Ramos (cell line): ENCODE measurements around the gene MALAT1.
"Not testable (repeated sequence)": the region's sequence is repeated elsewhere in the genome, so short reads cannot be mapped to it uniquely, and the experiment has no call there.

Experiments
- in situ Hi-C: fragments of 300-500 bp; cut with MboI; formaldehyde crosslinking; loops from one replicate; pipeline ENCODE4 v1.14.3; 2022; ENCODE audit warnings: low sequenced_read_pairs; ENCODE audit not compliant: unreplicated experiment

Gene MALAT1

DNA sequence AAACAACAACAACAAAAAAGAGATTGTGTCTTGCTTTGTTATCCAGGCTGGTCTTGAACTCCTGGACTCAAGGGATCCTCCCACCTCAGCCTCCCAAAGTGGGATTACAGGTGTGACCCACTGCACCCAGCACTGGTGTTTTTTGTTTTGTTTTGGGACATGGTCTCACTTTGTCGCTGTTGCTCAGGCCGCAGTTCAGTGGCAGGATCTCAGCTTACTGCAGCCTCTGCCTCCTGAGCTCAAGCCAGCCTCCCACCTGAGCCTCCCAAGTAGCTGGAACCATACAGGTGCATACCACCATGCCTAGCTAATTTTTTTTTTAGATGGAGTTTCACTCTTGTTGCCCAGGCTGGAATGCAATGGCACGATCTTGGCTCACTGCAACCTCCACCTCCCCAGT is 13.5 kb downstream of the MALAT1 start:
- in situ Hi-C loops: loop anchor here (5.0 kb wide), 1 partner anchor 140 kb away; no protein-coding TSS in a partner anchor

DNA sequence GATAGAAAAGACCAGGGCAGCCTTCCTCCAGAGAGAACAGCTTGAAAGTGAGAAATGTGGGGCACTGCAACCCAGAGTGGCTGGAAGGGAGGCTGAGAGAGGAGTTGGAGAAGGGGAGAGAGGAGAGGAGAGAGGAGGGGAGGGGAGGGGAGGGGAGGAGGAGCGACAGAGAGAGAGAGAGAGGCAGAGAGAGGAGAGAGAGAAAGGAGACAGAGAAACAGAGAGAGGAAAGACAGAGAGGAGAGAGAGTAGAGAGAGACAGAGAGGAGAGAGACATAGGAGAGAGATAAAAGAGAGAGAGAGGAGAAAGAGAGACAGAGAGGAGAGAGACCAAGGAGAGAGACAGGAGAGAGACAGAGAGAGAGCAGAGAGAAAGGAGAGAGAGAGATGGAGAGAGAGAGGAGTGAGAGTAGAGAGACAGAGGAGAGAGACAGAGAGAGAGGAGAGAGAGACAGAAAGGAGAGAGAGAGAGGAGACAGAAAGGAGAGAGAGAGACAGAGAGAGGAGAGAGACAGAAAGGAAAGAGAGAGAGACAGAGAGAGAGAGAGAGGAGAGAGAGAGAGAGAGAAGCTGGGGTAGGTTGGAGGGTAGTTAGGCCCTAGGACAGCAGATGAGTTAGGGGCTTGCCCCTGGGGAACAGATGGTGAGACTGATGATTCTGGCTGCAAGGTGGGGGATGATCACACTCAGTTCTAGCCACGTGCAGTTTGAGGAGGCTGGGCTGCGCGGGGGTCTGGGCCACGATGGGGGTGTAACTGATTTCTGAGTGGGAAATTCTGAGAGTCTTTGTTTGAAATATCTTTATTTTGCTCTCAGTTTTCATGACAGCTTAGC is 17.5 kb downstream of the MALAT1 start:
- in situ Hi-C loops: no loop called here

DNA sequence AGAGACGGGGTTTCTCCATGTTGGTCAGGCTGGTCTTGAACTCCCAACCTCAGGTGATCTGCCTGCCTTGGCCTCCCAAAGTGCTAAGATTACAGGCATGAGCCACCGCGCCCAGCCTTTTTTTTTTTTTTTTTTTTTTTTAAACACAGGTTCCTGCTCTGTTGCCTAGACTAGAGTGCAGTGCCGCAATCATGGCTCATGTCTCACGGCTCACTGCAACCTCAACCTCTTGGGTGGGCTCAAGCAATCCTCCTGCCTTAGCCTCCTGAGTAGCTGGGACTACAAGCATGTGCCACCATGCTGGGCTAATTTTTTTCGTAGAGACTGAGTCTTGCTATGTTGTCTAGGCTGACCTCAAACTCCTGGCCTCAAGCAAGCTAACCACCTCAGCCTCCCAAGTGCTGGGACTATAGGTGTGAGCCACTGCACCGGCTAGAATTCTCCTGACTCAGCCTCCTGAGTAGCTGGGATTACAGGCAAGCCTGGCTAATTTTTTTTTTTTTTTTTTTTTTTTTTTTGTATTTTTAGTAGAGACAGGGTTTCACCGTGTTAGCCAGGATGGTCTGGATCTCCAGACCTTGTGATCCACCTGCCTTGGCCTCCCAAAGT is 20.2 kb downstream of the MALAT1 start:
- in situ Hi-C loops: not testable (repeated sequence)

DNA sequence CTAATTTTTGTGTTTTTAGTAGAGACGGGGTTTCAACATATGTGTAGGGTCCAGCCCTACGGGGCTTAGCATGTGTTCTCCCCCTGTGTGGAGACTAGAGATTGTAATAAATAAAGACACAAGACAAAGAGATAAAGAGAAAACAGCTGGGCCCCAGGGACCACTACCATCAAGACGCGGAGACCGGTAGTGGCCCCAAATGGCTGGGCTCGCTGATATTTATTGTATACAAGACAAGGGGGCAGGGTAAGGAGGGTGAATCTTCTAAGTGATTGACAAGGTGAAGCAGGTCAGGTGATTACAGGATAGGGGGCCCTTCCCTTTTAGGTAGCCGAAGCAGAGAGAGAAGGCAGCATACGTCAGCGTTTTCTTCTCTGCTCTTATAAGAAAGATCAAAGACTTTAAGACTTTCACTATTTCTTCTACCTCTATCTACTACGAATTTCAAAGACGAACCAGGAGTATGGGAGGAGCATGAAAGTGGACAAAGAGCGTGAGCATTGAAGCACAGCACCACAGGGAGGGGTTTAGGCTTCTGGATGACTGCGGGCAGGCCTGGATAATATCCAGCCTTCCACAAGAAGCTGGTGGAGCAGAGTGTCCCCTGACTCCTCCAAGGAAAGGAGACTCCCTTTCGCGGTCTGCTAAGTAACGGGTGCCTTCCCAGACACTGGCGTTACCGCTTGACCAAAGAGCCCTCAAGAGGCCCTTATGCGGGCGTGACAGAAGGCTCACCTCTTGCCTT is 23.1 kb downstream of the MALAT1 start:
- in situ Hi-C loops: not testable (repeated sequence)

DNA sequence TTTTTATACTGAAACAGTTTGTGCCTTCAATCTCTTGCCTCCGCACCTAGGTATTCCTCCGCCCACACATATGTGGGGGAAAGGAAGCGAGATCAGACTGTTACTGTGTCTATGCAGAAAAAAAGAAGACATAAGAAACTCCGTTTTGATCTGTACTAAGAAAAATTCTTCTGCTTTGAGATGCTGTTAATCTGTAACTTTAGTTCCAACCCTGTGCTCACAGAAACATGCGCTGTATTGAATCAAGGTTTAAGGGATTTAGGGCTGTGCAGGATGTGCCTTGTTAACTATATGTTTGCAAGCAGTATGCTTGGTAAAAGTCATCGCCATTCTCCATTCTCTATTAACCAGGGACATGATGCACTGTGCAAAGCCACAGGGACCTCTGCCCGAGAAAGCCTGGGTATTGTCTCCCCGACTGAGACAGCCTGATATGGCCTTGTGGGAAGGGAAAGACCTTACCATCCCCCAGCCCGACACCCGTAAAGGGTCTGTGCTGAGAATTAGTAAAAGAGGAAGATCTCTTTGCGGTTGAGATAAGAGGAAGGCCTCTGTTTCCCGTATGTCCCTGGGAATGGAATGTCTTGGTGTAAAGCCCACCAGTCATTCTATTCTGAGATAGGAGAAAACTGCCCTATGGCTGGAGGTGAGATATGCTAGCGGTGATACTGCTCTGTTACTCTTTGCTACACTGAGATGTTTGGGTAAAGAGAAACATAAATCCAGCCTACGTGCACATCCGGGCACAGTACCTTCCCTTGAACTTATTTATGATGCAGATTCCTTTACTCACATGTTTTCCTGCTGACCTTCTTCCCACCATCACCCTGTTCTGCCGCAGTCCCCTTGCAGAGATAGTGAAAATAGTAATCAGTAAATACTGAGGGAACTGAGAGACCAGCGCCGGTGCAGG is 24.1 kb downstream of the MALAT1 start:
- in situ Hi-C loops: not testable (repeated sequence)

DNA sequence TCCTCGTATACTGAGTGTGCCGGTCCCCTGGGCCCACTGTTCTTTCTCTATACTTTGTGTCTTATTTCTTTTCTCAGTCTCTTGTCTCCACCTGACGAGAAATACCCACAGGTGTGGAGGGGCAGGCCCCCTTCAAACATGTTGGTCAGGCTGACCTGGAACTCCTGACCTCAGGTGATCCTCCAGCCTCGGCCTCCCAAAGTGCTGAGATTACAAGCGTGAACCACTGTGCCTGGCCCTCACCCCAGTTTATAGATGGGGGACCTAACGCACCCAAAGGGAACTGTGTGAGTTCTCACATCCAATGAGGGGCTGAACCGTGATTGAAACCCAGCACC is 24.8 kb downstream of the MALAT1 start:
- in situ Hi-C loops: not testable (repeated sequence)

DNA sequence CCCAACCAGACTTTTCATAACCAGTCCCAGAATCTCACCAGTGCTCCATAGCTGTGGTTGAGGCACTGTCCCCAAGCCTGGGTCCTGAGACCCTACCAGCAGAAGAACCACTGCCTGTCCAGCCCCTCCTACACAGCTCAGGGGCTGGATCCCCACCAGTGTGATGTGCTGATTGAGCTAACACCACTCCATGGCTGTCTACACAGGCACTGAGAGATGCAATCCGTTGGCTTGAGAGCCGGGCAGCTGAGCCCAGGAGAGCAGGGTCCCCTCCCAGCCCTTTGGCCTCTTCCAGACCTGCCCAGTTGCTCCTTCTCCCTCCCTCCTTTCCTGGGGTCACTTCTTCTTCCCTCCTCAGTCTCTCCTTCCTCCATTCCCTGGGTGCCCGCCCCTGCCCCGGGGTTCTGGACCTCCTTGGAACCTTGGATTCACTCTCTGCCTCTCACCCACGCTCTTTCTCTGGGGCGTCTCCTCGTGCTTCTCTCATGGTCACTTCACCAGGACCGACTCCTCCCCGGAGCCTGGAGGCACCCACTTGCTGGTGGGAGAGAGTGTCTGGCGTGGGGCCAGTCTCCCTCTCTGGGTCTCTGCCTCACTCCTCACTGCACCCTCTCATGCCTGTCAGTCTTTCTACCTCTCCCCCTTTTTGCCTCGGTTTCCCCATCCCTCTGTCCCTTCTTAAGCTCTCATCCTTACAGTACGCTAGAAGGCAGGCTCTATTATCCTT is 25.3 kb downstream of the MALAT1 start:
- in situ Hi-C loops: no loop called here

DNA sequence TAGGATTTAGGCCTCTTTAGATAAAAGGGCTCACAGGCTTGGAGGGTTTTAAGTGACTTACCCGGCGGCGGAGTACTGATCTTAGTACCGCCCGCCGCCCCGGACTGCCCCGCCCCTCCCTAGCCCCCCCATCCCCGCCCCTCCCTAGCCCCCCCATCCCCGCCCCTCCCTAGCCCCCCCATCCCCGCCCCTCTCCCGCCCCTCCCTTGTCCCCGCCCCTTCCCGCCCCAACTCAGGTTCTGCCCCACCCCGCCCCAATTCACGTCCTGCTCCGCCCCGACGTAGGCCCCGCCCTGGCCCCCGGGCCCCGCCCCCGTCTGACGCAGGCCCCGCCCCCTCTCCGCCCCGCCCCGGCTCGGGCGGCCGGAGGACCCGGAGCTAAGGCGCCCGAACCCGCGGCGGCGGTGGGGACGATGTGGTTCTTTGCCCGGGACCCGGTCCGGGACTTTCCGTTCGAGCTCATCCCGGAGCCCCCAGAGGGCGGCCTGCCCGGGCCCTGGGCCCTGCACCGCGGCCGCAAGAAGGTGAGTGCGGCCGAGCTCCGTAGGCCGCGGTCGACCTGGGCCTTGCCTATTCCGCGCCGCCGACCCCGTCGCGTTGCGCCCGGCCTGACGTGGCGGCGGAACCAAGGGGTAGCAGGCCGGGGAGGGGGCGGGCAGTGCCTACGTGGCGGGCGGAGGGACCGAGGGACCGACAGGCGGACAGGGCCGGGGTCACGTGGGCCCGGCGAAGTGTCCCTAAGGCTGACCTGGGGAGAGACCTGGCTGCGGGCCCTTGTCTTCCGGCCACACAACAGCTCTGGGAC is 26.1 kb downstream of the MALAT1 start, which contains the start of gene SCYL1:
TSS of gene SCYL1 (plus strand) at position 343 of the 805 bp plus-strand sequence. CDS start at position 414, 71 bp downstream.
- in situ Hi-C loops: no loop called here

DNA sequence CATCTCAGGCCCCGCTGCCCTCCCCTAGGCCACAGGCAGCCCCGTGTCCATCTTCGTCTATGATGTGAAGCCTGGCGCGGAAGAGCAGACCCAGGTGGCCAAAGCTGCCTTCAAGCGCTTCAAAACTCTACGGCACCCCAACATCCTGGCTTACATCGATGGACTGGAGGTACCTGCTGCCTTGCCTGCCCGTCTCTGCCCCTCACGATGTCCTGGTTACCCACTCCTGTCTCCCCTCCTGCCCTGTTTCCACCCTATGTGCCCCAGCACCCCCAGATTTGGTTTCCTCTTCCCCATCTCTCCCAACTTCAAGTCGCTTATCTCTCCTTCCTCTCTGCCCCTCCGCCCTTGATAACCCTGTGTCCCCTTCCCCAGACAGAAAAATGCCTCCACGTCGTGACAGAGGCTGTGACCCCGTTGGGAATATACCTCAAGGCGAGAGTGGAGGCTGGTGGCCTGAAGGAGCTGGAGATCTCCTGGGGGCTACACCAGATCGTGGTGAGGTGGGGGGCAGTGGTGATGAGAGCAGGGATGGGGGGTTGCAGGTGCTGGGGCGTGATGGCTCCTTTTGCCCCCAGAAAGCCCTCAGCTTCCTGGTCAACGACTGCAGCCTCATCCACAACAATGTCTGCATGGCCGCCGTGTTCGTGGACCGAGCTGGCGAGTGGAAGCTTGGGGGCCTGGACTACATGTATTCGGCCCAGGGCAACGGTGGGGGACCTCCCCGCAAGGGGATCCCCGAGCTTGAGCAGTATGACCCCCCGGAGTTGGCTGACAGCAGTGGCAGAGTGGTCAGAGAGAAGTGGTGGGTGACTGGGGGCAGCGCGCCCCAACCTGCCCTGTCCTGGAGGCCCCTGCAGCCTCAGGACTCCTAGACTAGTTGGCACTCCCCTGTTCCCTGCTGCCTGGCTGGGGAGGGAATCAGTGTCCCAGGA is 27.0 kb downstream of the MALAT1 start:
- in situ Hi-C loops: no loop called here

DNA sequence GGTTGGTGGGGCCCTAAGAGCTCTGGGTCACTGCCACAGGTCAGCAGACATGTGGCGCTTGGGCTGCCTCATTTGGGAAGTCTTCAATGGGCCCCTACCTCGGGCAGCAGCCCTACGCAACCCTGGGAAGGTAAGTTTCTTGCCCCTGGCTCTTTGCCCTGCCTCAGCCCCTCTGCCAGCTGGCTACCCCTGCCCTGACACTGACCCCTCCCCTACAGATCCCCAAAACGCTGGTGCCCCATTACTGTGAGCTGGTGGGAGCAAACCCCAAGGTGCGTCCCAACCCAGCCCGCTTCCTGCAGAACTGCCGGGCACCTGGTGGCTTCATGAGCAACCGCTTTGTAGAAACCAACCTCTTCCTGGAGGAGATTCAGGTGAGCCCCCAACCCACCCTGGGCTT is 27.9 kb downstream of the MALAT1 start:
- in situ Hi-C loops: no loop called here

DNA sequence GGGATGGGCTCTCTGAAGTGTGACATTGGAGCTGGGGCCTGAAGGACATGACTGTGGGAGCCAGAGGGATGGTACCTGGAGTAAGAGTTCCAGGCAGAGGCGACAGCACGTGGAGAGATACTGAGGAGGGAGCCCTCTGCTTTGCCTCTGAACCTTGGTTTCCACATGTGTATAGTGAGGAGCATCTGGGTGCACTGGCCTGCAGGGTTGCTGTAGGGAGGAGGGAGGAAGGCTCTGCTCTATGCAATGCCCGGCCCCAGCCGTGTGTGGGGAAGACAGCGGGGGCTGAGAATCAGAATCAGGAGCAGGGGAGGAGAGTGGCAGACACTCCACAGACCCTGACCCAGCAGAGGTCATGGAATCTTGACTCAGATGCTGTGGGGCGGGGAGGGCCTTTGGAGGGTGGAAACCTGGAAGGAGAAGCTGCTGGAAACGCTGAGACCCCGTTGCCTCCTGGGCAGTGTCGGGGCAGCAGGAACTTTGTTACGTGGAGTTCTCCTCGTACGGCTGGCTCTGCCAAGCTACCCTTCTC is 30.0 kb downstream of the MALAT1 start:
- in situ Hi-C loops: no loop called here

DNA sequence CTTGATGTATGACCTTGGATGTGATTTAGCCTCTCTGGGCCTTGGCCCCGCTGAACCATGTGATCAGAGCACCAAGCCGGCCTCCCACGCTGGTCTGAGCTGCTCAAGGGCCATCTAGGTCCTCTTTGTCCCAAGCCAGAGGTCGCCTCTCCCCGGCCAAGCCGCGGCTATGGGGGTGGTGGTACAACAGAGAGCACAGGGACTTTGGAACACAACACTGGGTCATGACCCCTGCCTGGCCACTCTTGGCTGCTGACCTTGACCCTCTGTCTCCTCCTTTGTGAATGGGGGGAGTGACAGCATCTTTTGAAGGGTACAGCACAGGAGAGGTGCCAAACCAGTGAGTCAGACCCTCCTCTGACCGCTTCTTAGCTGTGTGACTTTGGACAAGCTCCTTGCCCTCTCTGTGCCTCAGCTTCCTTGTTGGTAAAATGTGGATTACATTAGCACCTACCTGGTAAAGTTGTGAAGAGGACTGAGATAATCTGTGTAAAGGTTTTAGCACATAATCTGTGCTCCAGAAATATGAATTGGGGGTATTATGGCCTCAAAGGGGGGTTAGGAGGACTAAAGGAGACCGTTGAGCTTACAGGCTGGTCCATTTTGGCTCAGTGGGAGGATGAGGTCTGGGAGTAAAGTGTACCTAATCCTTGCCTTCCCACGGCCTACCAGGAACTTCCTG is 30.8 kb downstream of the MALAT1 start:
- in situ Hi-C loops: no loop called here

DNA sequence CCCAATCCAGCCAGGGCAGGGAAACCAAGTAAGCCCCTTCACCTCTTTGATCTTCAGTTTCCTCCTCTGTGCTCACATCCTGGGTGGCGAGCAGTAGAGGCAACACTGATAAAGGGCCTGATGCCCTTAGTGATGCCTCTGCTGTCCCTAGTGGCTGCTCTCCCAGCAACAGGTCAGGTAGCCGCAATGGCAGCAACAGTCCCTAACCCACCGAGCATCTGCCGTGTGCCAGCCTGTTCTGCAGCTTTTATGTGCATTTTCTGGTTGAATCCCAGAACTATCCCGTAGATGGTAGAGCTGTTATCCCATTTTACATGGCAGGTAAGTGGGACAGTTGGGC is 31.3 kb downstream of the MALAT1 start:
- in situ Hi-C loops: no loop called here

DNA sequence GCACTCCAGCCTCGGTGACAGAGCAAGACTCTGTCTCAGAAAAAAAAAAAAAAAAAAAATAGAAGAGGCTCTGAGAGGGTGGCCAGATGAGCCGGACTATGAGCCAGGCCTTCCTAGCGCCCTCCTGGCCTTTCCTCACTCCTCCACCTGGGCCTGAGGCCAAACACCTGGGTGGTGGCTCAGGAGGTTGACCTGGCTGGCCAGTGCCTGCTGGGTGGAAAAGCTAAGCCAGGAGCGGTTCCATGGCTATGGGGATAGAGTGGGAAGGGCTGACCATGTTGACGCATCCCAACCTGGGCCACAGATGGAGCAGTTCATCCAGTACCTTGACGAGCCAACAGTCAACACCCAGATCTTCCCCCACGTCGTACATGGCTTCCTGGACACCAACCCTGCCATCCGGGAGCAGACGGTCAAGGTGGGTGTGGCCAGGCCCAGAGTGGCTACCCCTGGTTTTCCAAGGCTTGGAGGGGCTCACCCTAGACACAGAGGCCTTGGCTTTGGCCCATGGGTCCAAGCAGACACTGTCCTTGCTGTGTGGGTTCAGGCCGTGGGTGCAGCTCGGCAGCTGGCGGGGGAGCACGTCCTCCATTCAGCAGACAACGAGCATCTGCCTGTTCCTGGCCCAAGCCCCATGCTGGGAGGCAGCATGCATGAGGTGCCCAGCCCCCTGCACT is 33.7 kb downstream of the MALAT1 start:
- in situ Hi-C loops: no loop called here

DNA sequence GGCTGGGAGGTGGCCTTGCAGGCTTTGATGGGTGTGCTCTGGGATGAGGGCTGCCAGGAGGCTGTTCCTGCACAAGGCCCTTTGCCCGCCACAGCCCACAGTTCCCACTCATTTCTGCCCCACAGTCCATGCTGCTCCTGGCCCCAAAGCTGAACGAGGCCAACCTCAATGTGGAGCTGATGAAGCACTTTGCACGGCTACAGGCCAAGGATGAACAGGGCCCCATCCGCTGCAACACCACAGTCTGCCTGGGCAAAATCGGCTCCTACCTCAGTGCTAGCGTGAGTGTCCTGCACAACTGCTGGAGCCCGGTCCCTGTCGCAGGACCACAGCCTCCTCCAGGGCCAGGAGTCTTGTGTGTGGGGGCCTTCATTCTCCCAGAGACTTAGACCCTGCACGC is 36.3 kb downstream of the MALAT1 start:
- in situ Hi-C loops: no loop called here
